ENCODE data around the gene COX8C. TPM values are rescaled to one million over a fixed set of nuclear protein-coding genes. Genes with fewer than 3 reads are reported as not detected.

The COX8C gene, protein sequence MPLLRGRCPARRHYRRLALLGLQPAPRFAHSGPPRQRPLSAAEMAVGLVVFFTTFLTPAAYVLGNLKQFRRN
- polyA plus RNA-seq (ENCODE audit: insufficient read length in 12 of 12) = under 1 TPM in 7 of 12 donors, not detected in 5; 0.35 to 0.81 (median 0.38) TPM
- long read RNA-seq, donor 1 = 0 reads
- long read RNA-seq, donor 2 = 0 reads
- long read RNA-seq, donor 3 = 0 reads
- long read RNA-seq, donor 4 = 0 reads
- long read RNA-seq, donor 5 = 0 reads
- long read RNA-seq, donor 6 = 0 reads
- long read RNA-seq, donor 7 = 0 reads
- long read RNA-seq, donor 8 = 0 reads
- long read RNA-seq, donor 9 = 0 reads
- long read RNA-seq, donor 10 = 0 reads
- long read RNA-seq, donor 11 = 0 reads

GRCh38 chr14:93346926-93347721 is at the start of gene COX8C:
Gene COX8C (plus strand): TSS chr14:93347182. CDS start chr14:93347269, 87 bp downstream.
- DNase-seq = no peak

DNA sequence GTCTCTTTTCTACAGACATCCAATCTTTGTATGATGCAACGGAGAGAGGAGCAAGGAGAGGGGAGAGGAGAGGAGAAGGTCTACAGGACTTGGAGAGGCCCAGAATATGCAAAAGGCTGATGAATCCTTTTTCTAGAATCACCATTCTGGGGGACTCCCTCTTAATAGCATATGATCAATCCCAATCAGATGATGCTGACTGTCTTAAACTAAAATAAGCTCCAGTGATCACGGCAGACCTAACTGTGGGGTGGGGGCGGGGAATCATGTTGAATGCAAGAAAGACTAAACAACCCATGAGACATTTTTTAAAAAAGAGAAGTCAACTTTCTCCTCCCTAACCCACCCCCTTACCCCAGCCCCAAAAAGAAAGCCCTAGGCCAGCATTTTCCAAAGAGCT is 47.6 kb upstream of the COX8C start:
- no peak for DNase-seq

GRCh38 chr14:93299866-93300265 is 47.1 kb upstream of the COX8C start:
- no peak for DNase-seq

- DNase-seq = no peak
These were observed 45.0 kb upstream of the COX8C start for GRCh38 chr14:93301821-93302447.

DNA sequence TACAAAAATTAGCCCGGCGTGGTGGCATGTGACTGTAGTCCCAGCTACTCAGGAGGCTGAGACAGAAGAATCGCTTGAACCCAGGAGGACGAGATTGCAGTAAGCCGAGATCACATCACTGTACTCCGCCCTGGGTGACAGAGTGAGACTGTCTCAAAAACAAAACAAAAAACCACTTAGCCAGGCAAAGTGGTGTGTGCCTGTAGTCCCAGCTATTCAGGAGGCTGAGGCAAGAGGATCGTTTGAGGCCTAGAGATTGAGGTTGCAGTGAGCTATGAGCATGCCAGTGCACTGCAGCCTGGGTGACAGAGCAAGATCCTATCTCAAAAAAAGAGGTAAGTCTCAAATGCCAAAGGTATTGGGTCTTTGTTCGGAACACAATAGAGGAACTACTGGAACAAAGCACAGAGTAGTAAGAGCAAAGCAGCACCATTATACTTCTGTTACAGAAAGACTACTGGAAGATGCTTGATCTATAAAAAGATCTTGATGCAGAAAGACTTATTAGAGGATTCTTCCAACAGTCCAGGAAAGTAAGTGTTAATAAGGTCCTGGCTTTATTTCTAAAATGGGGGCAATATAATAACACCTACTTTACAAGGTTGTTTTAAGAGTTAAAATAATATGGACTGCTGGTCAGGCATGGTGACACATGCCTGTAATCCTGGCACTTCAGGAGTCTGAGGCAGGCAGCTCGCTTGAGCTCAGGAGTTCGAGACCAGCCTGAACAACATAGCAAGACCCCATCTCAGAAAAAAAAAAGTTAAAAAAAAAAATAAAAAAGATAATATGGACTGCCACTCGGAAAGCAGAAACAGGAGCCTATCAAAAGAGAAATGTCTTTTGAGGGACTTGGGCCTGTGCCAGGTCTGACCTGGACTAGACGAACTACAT is 44.0 kb upstream of the COX8C start:
- DNase-seq = no peak

DNA sequence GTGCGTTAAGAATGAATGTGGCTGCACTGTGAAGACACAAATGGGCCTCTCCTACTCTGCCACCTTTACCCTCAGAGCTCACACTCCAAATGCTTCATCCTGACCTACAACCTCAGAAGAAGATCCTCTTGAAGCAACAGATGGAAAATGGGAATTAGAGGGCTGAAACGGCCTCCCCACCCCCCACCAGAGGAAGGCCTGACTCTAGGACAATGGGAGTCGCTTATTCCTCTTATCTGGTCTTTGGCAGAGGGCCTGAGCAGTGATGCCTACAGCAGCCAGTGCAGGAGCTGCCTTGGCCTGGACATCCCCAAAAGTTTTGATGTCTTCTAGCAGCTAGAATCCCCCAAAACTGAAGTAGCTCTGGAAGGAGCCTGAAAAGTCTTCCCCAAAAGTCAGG is 43.3 kb upstream of the COX8C start:
- no peak for DNase-seq

DNA sequence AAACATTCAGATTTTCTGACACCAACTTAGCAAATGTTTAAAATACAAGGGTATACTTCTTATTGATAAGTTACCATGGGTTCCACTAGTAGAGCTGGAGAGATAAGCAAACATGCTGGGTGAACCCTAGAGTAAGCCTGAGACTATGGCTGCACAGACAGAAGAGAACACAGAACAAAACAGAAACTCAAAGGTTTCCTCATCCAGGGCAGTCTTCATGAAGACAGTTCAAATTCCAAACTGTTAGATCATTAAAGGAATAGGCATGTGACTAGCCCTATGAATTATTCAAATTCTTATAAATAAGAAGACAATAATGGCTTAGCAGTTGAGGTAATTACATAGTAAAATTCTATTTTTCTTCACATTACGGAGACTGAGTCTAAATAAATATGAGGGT is 42.2 kb upstream of the COX8C start:
- no peak for DNase-seq

DNA sequence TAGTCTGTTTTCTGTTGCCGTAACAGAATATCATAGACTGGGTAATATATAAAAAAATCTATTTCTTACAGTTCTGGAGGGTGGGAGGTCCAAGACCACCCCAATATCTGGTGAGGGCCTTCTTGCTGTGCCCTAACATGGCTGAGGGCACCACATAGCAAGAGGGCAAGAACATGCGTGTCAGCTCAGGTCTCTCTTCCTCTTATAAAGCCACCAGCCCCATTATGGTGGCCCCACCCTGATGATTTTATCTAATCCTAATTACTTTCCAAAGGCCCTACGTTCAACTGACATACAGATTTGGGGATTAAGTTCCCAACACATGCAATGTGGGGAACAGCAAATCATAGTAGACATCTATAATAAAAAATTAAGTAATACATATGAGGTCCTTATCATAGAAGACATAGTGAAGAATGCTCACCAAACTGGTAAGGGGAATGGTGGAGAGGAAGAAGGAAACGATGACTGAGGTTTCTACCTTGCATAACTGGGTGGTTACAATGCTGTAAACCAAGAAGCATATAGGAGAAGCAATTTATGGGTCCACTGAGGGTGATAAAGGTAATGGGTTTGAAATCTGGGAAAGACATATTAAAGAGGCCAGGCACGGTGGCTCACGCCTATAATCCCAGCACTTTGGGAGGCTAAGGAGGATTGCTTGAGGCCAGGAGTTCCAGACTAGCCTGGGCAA is 41.1 kb upstream of the COX8C start:
- DNase-seq = no peak

- no peak for DNase-seq
These were observed 40.2 kb upstream of the COX8C start for GRCh38 chr14:93306812-93307211.

GRCh38 chr14:93308686-93309345 is 38.2 kb upstream of the COX8C start:
- DNase-seq = no peak

- no peak for DNase-seq
These were observed 37.5 kb upstream of the COX8C start for GRCh38 chr14:93309427-93309966.

DNA sequence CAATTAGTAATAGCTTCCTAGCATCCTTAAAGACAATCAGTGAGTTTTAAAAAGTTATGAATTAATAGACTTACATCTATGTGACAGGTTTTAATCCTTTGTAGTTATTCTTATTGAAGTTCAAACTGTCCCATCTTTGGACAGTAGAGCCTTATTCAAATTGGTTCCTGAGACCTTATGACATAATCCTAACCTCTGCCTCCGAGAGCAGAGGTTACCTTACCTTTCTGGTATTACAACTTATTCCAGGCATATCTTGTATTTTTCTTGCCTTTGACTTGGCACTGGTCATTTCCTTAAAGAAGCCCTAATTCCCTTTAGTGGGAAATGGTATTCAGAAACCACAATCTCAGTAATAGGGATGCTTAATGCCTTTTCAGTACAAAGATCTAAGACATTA is 35.9 kb upstream of the COX8C start:
- no peak for DNase-seq

DNA sequence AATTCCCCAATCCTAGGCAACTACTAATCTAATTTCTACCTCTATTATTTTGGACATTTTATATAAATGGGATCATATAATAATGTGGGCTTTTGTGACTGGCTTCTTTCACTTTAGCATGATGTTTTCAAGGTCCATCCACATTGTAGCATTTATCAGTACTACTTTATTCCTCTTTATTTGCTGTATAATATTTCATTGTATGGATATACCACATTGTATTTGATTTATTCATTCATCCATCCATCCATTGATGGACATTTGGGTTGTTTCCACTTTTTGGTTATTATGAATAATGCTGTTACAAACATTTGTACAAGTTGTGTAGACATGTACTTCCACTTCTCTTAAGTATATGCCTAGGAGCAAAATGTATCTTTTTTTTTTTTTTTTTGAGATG is 31.4 kb upstream of the COX8C start:
- no peak for DNase-seq

DNA sequence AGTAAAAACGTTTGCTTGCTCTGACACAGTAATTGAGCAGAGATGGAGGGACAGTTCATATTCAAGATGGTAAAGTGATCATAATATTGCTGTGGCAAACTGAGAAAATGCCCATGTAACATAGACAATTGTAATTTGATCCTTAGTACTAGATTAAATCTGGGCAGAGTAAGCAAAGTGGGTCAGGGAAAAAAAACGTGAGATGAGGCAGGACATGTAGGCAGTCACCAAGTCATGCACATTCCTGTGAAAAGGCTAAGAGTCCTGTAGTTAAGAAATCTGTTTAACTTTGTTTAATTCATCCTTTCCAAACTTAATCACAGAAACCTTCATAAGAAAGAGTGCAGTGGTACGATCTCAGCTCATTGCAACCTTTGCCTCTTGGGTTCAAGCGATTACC is 30.3 kb upstream of the COX8C start:
- no peak for DNase-seq

- DNase-seq = no peak
These were observed 29.6 kb upstream of the COX8C start for GRCh38 chr14:93317210-93317874.

GRCh38 chr14:93317875-93318807 is 28.8 kb upstream of the COX8C start:
- no peak for DNase-seq

GRCh38 chr14:93318927-93319326 is 28.1 kb upstream of the COX8C start:
- no peak for DNase-seq

- no peak for DNase-seq
These were observed 27.5 kb upstream of the COX8C start for GRCh38 chr14:93319494-93319893.

- DNase-seq = no peak
These were observed 27.0 kb upstream of the COX8C start for GRCh38 chr14:93319958-93320357.

All from muscle of arm (tissue), 14 donors.